Measurements from ENCODE around the gene ASIC4. TPM values are rescaled to one million over a fixed set of nuclear protein-coding genes. Genes with fewer than 3 reads are reported as not detected.

The ASIC4 gene
- total RNA-seq, 1 experiment from 2014 or later: not detected

DNA sequence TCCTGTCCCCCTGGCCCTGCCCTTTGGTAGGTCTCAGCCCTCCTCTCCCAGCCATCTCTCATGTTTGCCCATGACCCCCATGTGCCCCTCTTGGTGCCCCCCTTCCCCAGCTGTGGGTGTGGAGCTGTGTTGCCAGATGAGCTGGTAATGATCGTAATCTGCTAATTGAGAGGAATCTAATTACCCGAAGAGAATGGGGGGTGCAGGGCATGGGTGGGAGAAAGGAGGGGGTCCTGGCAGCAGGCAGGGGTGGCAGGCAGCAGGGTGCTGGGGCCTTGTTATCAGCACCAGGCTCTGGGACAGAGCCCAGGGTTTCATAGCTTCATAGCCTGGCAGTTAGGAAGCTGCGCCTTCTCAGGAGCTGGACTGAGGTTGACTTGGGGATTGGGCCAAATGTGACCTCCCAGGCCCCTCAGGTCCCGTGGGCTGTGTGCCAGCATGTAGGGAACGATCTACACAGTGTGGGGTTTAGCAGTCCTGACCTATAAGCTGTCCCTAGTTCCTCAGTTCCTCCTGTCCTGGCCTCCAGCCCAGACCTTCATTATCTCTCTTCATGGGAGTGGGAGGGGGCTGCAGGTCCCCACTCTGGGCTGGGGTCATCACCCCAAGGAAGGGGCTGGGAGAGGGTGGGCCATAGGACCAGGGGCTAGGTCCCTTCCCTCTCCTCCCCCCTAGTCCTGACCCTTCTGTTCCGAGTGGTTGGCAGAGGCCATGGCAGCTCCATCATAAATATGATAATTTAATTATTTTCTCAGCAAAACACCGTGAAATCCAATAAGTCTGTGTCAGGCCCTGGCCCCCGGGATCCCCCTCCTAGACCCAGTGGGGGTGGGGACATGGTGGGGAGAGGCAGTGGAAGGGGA, 6.5 kb upstream of the ASIC4 start:
- peaks cover 34% of the 10 kb centered on the region for H3K27me3 Mint-ChIP-seq (ENCODE audit: insufficient read depth, unreplicated experiment)
- no peak overlapping the region for H3K4me3 Mint-ChIP-seq (ENCODE audit: unreplicated experiment)
- H3K27ac Mint-ChIP-seq (ENCODE audit: low read depth, unreplicated experiment): no peak overlapping the region
- no peak for DNase-seq (ENCODE audit: unreplicated experiment)
- intact Hi-C loops (cut with micrococcal nuclease): no loop called here
- ChIA-PET POLR2A (interaction anchor here (1.7 kb wide), 1 partner anchor 9 kb away, joined by 7 read pairs; the partner anchor contains the start of gene GMPPA), CTCF (interaction anchor here (0.6 to 3.7 kb wide), 8 partner anchors 12 to 479 kb away, joined by 3 to 34 read pairs (median 5); a partner anchor contains a TSS)
- BruUV-seq (replicated peaks): no TSS peak
- TF ChIP-seq, protein P1, sequence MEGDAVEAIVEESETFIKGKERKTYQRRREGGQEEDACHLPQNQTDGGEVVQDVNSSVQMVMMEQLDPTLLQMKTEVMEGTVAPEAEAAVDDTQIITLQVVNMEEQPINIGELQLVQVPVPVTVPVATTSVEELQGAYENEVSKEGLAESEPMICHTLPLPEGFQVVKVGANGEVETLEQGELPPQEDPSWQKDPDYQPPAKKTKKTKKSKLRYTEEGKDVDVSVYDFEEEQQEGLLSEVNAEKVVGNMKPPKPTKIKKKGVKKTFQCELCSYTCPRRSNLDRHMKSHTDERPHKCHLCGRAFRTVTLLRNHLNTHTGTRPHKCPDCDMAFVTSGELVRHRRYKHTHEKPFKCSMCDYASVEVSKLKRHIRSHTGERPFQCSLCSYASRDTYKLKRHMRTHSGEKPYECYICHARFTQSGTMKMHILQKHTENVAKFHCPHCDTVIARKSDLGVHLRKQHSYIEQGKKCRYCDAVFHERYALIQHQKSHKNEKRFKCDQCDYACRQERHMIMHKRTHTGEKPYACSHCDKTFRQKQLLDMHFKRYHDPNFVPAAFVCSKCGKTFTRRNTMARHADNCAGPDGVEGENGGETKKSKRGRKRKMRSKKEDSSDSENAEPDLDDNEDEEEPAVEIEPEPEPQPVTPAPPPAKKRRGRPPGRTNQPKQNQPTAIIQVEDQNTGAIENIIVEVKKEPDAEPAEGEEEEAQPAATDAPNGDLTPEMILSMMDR (IDR thresholded peaks at IDR 0.05; ENCODE audit: unreplicated experiment): no peak
- no peaks in the 10 kb centered on the region for H3K36me3 Mint-ChIP-seq (ENCODE audit: insufficient read depth, unreplicated experiment)
- peaks cover 11% of the 10 kb centered on the region for H3K4me1 Mint-ChIP-seq (ENCODE audit: insufficient read depth, unreplicated experiment)
- no peaks in the 10 kb centered on the region for H3K9me3 Mint-ChIP-seq (ENCODE audit: unreplicated experiment)

DNA sequence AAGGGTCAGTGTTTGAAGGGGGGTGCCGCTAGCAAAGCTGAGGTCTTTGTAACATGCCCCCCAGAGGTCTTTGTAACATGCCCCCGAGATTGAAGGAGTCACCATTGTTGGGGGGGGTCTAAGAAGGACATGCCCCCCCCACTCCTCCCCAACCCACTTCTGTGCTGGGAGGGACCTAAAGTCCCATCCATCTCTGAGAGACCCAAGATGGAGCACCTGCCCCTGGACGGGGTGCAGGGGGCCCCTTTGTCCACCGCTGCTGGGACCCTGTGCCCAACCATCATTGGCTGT, 5.9 kb upstream of the ASIC4 start:
- no peak overlapping the region for H3K4me3 Mint-ChIP-seq (ENCODE audit: unreplicated experiment)
- intact Hi-C loops (cut with micrococcal nuclease): no loop called here
- no peaks in the 10 kb centered on the region for H3K36me3 Mint-ChIP-seq (ENCODE audit: insufficient read depth, unreplicated experiment)
- no peak overlapping the region for H3K27ac Mint-ChIP-seq (ENCODE audit: low read depth, unreplicated experiment)
- TF ChIP-seq, protein P1 (IDR thresholded peaks at IDR 0.05; ENCODE audit: unreplicated experiment): no peak
- DNase-seq (ENCODE audit: unreplicated experiment): no peak
- H3K9me3 Mint-ChIP-seq (ENCODE audit: unreplicated experiment): no peaks in the 10 kb centered on the region
- ChIA-PET POLR2A (interaction anchor here (1.7 kb wide), 1 partner anchor 10 kb away, joined by 7 read pairs; the partner anchor contains the start of gene GMPPA), CTCF (interaction anchor here (0.6 to 3.7 kb wide), 6 partner anchors 13 to 105 kb away, joined by 3 to 34 read pairs (median 5); a partner anchor contains a TSS)
- BruUV-seq (replicated peaks): no TSS peak
- H3K27me3 Mint-ChIP-seq (ENCODE audit: insufficient read depth, unreplicated experiment): peaks cover 40% of the 10 kb centered on the region
- H3K4me1 Mint-ChIP-seq (ENCODE audit: insufficient read depth, unreplicated experiment): peaks cover 11% of the 10 kb centered on the region

GRCh38 chr2:219508971-219509779, 5.1 kb upstream of the ASIC4 start:
- DNase-seq (ENCODE audit: unreplicated experiment): no peak
- Mint-ChIP-seq H3K4me3 (ENCODE audit: unreplicated experiment) (no peak overlapping the region), H3K27ac (ENCODE audit: low read depth, unreplicated experiment) (no peak overlapping the region), H3K9me3 (ENCODE audit: unreplicated experiment) (no peaks in the 10 kb centered on the region), H3K4me1 (ENCODE audit: insufficient read depth, unreplicated experiment) (peaks cover 11% of the 10 kb centered on the region), H3K36me3 (ENCODE audit: insufficient read depth, unreplicated experiment) (no peaks in the 10 kb centered on the region), H3K27me3 (ENCODE audit: insufficient read depth, unreplicated experiment) (peaks cover 48% of the 10 kb centered on the region)
- ChIA-PET POLR2A (interaction anchor here (1.2 to 1.7 kb wide), 3 partner anchors 10 to 11 kb away, joined by 3 to 7 read pairs (median 5); partner anchors contain the start of gene GMPPA), CTCF (interaction anchor here (0.6 to 3.7 kb wide), 20 partner anchors 8 to 214 kb away, joined by 3 to 34 read pairs (median 4); partner anchors contain the start of gene GMPPA)
- TF ChIP-seq, protein P1 (IDR thresholded peaks at IDR 0.05; ENCODE audit: unreplicated experiment): no peak
- BruUV-seq (replicated peaks): no TSS peak
- intact Hi-C loops (cut with micrococcal nuclease): loop anchor here (1.0 kb wide), 1 partner anchor 21 kb away; no protein-coding TSS in a partner anchor
